Transverse colon (tissue), 4 donors: ENCODE data around the gene MTRFR. TPM values are rescaled to one million over a fixed set of nuclear protein-coding genes. Genes with fewer than 3 reads are reported as not detected.
"Not testable (repeated sequence)": the region's sequence is repeated elsewhere in the genome, so short reads cannot be mapped to it uniquely, and the experiment has no call there.

Source experiments
- DNase-seq: peaks from one replicate; pipeline ENCODE4 v3.0.0-alpha.2; 2019
- H3K27ac ChIP-seq, 4 donors: fragments of 200-600 bp; sonication (generic); 2 replicates each; pipeline ENCODE4 v1.5.1; 2016 to 2018; ENCODE audit warnings: inconsistent platforms in 4 of 4
- H3K27me3 ChIP-seq: fragments of 200-600 bp; sonication (generic); 2 replicates; pipeline ENCODE4 v1.5.1; 2017; ENCODE audit warnings: inconsistent platforms
- H3K36me3 ChIP-seq, 4 donors: fragments of 200-600 bp; sonication (generic); 2 replicates each; pipeline ENCODE4 v1.5.1; 2017 to 2019; ENCODE audit warnings: inconsistent platforms in 4 of 4
- H3K4me1 ChIP-seq, 4 donors: fragments of 200-600 bp; sonication (generic); 2 replicates each; pipeline ENCODE4 v1.5.1; 2017 to 2020; ENCODE audit warnings: inconsistent platforms in 4 of 4
- H3K4me3 ChIP-seq, 4 donors: fragments of 200-600 bp; sonication (generic); 1 replicate in 1 of 4; 2 replicates in 3 of 4; pipeline versions ENCODE4 v1.5.1 to v1.6.1; 2017 to 2019; ENCODE audit warnings: inconsistent platforms in 4 of 4
- H3K9me3 ChIP-seq, 2 donors: fragments of 200-600 bp; sonication (generic); 2 replicates each; pipeline ENCODE4 v1.5.1; 2017 to 2019; ENCODE audit warnings: inconsistent platforms in 2 of 2
- CTCF ChIP-seq, 5 experiments: fragments of 200-600 bp in 3 of 5; fragments of 450-650 bp in 2 of 5; sonication (generic) in 3 of 5; IDR thresholded peaks; 1 replicate in 2 of 5; 2 replicates in 3 of 5; pipeline ENCODE4 v1.5.1; 2016 to 2017; ENCODE audit warnings: antibody characterized with exemption in 5 of 5, inconsistent platforms in 3 of 5, mild to moderate bottlenecking in 2 of 5, moderate library complexity in 1 of 5
- EP300 ChIP-seq: sonication (generic); formaldehyde crosslinking; IDR thresholded peaks from one replicate; pipeline ENCODE4 v1.6.1; 2017; ENCODE audit warnings: antibody characterized with exemption, low read depth
- POLR2A ChIP-seq: fragments of 450-650 bp; IDR thresholded peaks from one replicate; pipeline ENCODE4 v1.6.1; 2016; ENCODE audit warnings: antibody characterized with exemption, mild to moderate bottlenecking, moderate library complexity
- POLR2AphosphoS5 ChIP-seq, 3 donors: sonication (generic); formaldehyde crosslinking; IDR thresholded peaks; one replicate each; pipeline ENCODE4 v1.6.1; 2016; ENCODE audit warnings: antibody characterized with exemption in 3 of 3
- WGBS, 2 donors: methylation state at CpG; one replicate each; pipeline ENCODE4 v1.1.5; 2018; ENCODE audit warnings: low coverage in 1 of 2; 5-methylcytosine and 5-hydroxymethylcytosine counted together
- in situ Hi-C, 4 donors: fragments of 200-750 bp; cut with MboI; loops; one replicate each; pipeline versions ENCODE4 v1.15.0 to v1.15.1; 2017; ENCODE audit warnings: low sequenced_read_pairs in 3 of 4, low pct_ligation_motif_present in 1 of 4, low pct_unique_long_range_greater_than_20kb in 1 of 4
- intact Hi-C: fragments of 100-400 bp; cut with DNase I; formaldehyde crosslinking; loops from one replicate; pipeline ENCODE4 v1.15.1; 2023; ENCODE audit warnings: low total_unique reads
- total RNA-seq, 4 donors: library from RNA; depleted of rRNA; stranded (reverse); fragments of >200 nt; gene quantifications; one replicate each; pipeline ENCODE4 v1.1.0, GENCODE V29; 2016

MTRFR gene
- total RNA-seq, 4 donors from 2014 or later, result 3.6 to 19.2 (median 9.7) TPM

DNA sequence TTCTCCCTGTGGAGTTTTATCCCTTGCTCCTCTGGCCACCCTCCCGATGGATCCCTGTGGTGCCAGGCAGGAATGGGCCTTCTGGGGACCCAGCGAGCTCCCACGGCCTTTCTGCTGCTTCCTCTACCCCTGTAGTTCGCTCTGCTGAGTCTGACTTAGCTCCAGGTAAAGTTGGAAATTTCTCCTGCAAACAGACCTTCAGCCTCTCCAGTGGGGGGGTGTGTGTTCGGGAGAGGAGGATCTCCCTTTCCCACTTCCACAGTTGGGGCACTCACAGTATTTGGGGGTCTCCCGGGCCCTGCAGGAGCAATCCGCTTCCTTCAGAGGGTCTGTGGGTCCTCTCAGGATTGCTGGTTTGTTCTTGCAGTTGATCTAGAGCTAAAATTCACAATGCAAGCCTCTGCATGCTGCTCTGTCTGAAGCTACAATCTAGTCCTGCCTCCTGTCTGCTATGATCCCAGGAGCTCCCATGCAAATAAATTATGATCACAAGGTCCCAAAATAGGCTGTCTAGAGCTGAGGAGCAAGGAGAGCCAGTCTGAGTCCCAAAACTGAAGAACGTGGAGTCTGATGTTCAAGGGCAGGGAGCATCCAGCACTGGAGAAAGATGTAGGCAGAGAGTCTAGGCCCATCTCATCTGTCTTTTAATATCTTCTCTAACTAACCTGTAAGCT, 18.3 kb downstream of the MTRFR start:
- no peaks in the 10 kb centered on the region for H3K9me3 ChIP-seq
- H3K4me1 ChIP-seq, result peaks cover 15 to 37% (median 22%) of the 10 kb centered on the region in 4 donors
- no peak for TF ChIP-seq EP300
- in situ Hi-C loops (no loop called here), intact Hi-C loops (no loop called here)
- peak overlapping the region; percentile 81 to 85 (median 82) for H3K27ac ChIP-seq
- peak overlapping the region in 1 of 4 donors; percentile 2 for H3K4me3 ChIP-seq
- WGBS, 2 donors, result 67 to 100% methylated on average over 1 to 8 of the region's 8 CpGs
- H3K36me3 ChIP-seq, result peaks cover 0 to 15% (median 0%) of the 10 kb centered on the region in 4 donors
- no peak for DNase-seq
- no peaks in the 10 kb centered on the region for H3K27me3 ChIP-seq

GRCh38 chr12:123252365-123252764, 19.1 kb downstream of the MTRFR start:
- WGBS, 2 donors, result 35 to 78% methylated on average over 3 to 9 of the region's 9 CpGs
- H3K4me3 ChIP-seq, DNase-seq, in situ Hi-C loops, H3K27me3 ChIP-seq, intact Hi-C loops, H3K9me3 ChIP-seq: not testable (repeated sequence)
- peak overlapping the region; percentile 81 to 85 (median 82) for H3K27ac ChIP-seq
- H3K4me1 ChIP-seq, result peaks cover 15 to 32% (median 21%) of the 10 kb centered on the region in 4 donors
- peaks cover 0 to 15% (median 4%) of the 10 kb centered on the region in 4 donors for H3K36me3 ChIP-seq

DNA sequence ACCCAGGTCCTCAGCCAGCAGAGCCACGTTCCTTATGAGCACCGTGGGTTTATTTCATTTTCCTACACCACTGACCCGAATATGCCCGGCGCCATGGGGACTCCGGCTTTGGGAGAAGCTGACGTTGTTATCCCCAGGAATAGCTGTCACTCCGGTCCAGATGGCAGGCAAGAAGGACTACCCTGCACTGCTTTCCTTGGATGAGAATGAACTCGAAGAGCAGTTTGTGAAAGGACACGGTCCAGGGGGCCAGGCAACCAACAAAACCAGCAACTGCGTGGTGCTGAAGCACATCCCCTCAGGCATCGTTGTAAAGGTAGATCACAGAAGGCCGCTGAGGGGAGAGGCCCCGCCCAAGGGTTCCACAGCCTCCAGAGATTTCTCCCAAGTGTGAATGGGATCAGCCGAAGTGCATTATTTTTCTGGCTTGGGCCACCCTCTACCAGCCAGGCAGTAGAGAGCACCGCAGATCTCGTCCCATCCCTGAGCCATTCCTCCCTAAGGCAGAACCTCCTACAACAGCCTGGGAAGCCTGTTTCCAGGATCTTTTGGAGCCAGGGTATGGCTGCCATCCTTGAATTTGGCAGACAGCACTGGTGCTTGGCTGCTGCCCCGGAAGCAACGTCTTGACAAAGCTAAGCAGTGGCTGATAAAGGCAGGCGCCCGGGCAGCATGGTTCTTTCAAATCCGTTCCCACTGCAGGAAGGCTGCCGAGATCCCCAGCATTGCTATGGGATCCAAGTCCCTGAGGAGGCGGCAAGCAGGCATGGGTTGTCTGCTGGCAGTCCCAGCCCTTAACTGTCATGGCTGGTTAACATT, 20.6 kb downstream of the MTRFR start:
- DNase-seq, result no peak
- intact Hi-C loops, result no loop called here
- Histone ChIP-seq H3K36me3 (peaks cover 0 to 22% (median 10%) of the 10 kb centered on the region in 4 donors), H3K27me3 (no peaks in the 10 kb centered on the region), H3K27ac (no peak overlapping the region), H3K4me3 (no peak overlapping the region), H3K9me3 (no peaks in the 10 kb centered on the region), H3K4me1 (peaks cover 13 to 26% (median 21%) of the 10 kb centered on the region in 4 donors)
- in situ Hi-C loops, result no loop called here
- no peak for TF ChIP-seq EP300
- 84 to 90% methylated on average over 4 to 24 of the region's 24 CpGs for WGBS, 2 donors

GRCh38 chr12:123254853-123255446, 21.7 kb downstream of the MTRFR start:
- Histone ChIP-seq H3K36me3 (peaks cover 0 to 23% (median 10%) of the 10 kb centered on the region in 4 donors), H3K4me1 (peaks cover 13 to 26% (median 21%) of the 10 kb centered on the region in 4 donors)
- WGBS, 2 donors, result 81 to 82% methylated on average over 2 to 5 of the region's 5 CpGs

GRCh38 chr12:123258593-123258992, 25.4 kb downstream of the MTRFR start:
- Histone ChIP-seq H3K9me3 (no peaks in the 10 kb centered on the region), H3K4me3 (no peak overlapping the region), H3K27me3 (no peaks in the 10 kb centered on the region), H3K36me3 (peaks cover 0 to 35% (median 16%) of the 10 kb centered on the region in 4 donors), H3K27ac (no peak overlapping the region), H3K4me1 (no peaks in the 10 kb centered on the region)
- in situ Hi-C loops (no loop called here), intact Hi-C loops (no loop called here)
- no peak for DNase-seq
- no peak for TF ChIP-seq POLR2A
- 72% methylated on average over 4 of the region's 4 CpGs; no CpG with 5 or more reads in 1 of the 2 donors for WGBS, 2 donors

More at GRCh38 chr12:123254853-123255446, 21.7 kb downstream of the MTRFR start:
- DNase-seq, result no peak
- H3K27me3 ChIP-seq, result no peaks in the 10 kb centered on the region
- in situ Hi-C loops (no loop called here), intact Hi-C loops (no loop called here)
- H3K4me3 ChIP-seq, result no peak overlapping the region
- TF ChIP-seq EP300 (no peak), CTCF (IDR thresholded peaks at IDR 0.05) (no peak), POLR2AphosphoS5 (IDR thresholded peaks at IDR 0.05) (no peak), POLR2A (no peak)
- no peak overlapping the region for H3K27ac ChIP-seq
- no peaks in the 10 kb centered on the region for H3K9me3 ChIP-seq

DNA sequence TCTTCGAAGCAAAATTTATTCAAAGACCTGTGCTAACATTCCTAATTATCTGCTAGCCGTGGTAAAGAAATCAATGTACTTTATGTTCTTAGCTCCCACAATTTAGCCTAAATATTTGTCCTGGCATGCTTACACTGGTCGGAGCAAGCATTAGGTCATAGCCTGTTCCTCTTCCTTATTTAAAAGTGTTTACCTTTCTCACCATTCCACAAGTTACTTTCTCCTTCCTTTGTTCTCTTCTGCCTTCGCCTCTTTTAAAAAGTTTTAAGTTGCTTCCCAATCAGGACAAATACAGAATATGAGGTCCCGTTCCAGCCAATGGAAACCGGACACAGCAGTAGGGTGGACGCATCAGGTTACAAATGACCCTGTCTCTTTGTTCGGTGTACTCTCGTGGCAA, 26.8 kb downstream of the MTRFR start:
- no peak overlapping the region for H3K4me3 ChIP-seq
- TF ChIP-seq CTCF (IDR thresholded peaks at IDR 0.05) (no peak), POLR2A (no peak), POLR2AphosphoS5 (IDR thresholded peaks at IDR 0.05) (no peak), EP300 (no peak)
- no peaks in the 10 kb centered on the region for H3K9me3 ChIP-seq
- in situ Hi-C loops, result loop anchor here in 1 of 4 donors (10.0 kb wide), 1 partner anchor 105 kb away; the partner anchor contains the start of gene SBNO1
- H3K27me3 ChIP-seq, result no peaks in the 10 kb centered on the region
- 68 to 74% methylated on average over 7 to 9 of the region's 9 CpGs for WGBS, 2 donors
- peaks cover 0 to 41% (median 16%) of the 10 kb centered on the region in 4 donors for H3K36me3 ChIP-seq
- H3K27ac ChIP-seq, result no peak overlapping the region
- DNase-seq, result no peak
- intact Hi-C loops, result no loop called here
- H3K4me1 ChIP-seq, result no peaks in the 10 kb centered on the region
